Measurements from ENCODE around the gene GLT1D1. TPM values are rescaled to one million over a fixed set of nuclear protein-coding genes. Genes with fewer than 3 reads are reported as not detected.

The GLT1D1 gene
- total RNA-seq, 1 donor from 2014 or later = not detected

- no peak for DNase-seq
Observed at GRCh38 chr12:128969480-128970055, 116.3 kb downstream of the GLT1D1 start.

GRCh38 chr12:128970110-128970509 lies 116.8 kb downstream of the GLT1D1 start:
- DNase-seq = no peak

GRCh38 chr12:128970941-128971340 lies 117.7 kb downstream of the GLT1D1 start:
- DNase-seq = no peak

GRCh38 chr12:128971802-128972201 lies 118.5 kb downstream of the GLT1D1 start:
- DNase-seq = no peak

- DNase-seq = no peak
Observed at GRCh38 chr12:128973883-128974681, 120.8 kb downstream of the GLT1D1 start.

- DNase-seq = no peak
Observed at GRCh38 chr12:128974881-128975280, 121.6 kb downstream of the GLT1D1 start.

- DNase-seq = no peak
Observed at GRCh38 chr12:128976120-128976738, 123.0 kb downstream of the GLT1D1 start.

- DNase-seq = no peak
Observed at GRCh38 chr12:128977441-128977840, 124.2 kb downstream of the GLT1D1 start.

- no peak for DNase-seq
Observed at GRCh38 chr12:128978067-128978466, 124.8 kb downstream of the GLT1D1 start.

GRCh38 chr12:128980623-128981022 lies 127.3 kb downstream of the GLT1D1 start:
- DNase-seq = no peak

- no peak for DNase-seq
Observed at GRCh38 chr12:128981971-128982533, 128.8 kb downstream of the GLT1D1 start.

- DNase-seq = no peak
Observed at GRCh38 chr12:128982933-128983332, 129.7 kb downstream of the GLT1D1 start.

- DNase-seq = no peak
Observed at GRCh38 chr12:128983371-128983770, 130.1 kb downstream of the GLT1D1 start.

- DNase-seq = no peak
Observed at GRCh38 chr12:128986957-128987356, 133.7 kb downstream of the GLT1D1 start.

GRCh38 chr12:128989287-128989686 lies 136.0 kb downstream of the GLT1D1 start:
- DNase-seq = no peak

- DNase-seq = no peak
Observed at GRCh38 chr12:128991716-128992115, 138.4 kb downstream of the GLT1D1 start.

- DNase-seq = no peak
Observed at GRCh38 chr12:128992116-128992515, 138.8 kb downstream of the GLT1D1 start.

- DNase-seq = no peak
Observed at GRCh38 chr12:128992550-128992949, 139.3 kb downstream of the GLT1D1 start.

- no peak for DNase-seq
Observed at GRCh38 chr12:128994856-128995255, 141.6 kb downstream of the GLT1D1 start.

- DNase-seq = no peak
Observed at GRCh38 chr12:128995619-128996018, 142.3 kb downstream of the GLT1D1 start.

GRCh38 chr12:129001826-129002225 lies 148.5 kb downstream of the GLT1D1 start:
- no peak for DNase-seq

- DNase-seq = no peak
Observed at GRCh38 chr12:129002427-129002826, 149.1 kb downstream of the GLT1D1 start.

- DNase-seq = no peak
Observed at GRCh38 chr12:129005416-129005815, 152.1 kb downstream of the GLT1D1 start.

- no peak for DNase-seq
Observed at GRCh38 chr12:129005829-129006228, 152.6 kb downstream of the GLT1D1 start.

All from dermis blood vessel endothelial cell (primary cell).